Activated CD4-positive, alpha-beta memory T cell treated with anti-CD3 and anti-CD28 coated beads, Interleukin-2, amount 10 ng/mL, durations not matched to agents 7 days and 5 days (primary cell): Measurements from ENCODE around the gene BNC2. TPM values are rescaled to one million over a fixed set of nuclear protein-coding genes. Genes with fewer than 3 reads are reported as not detected.
"Not testable (repeated sequence)": the region's sequence is repeated elsewhere in the genome, so short reads cannot be mapped to it uniquely, and the experiment has no call there.

Source experiments
- CTCF ChIA-PET: fragments of 350-600 bp; sonication (Branson Sonifier 250); formaldehyde crosslinking; loops from one replicate; lab custom pipeline; 2021; ENCODE audit warnings: antibody characterized with exemption, inconsistent platforms; lab: Charles Lee
- POLR2A ChIA-PET: fragments of 350-600 bp; sonication (Branson Sonifier 250); formaldehyde crosslinking; loops from one replicate; lab custom pipeline; 2021; ENCODE audit warnings: antibody characterized with exemption; lab: Charles Lee
- DNase-seq: peaks from one replicate; pipeline ENCODE4 v3.0.0-alpha.2; 2020
- H3K27ac Mint-ChIP-seq: one replicate; pipeline ENCODE4 v1.8.0; 2021; ENCODE audit warnings: mild to moderate bottlenecking, mixed read lengths
- H3K27me3 Mint-ChIP-seq: one replicate; pipeline ENCODE4 v1.8.0; 2021; ENCODE audit warnings: mixed read lengths
- H3K36me3 Mint-ChIP-seq: one replicate; pipeline ENCODE4 v1.8.0; 2021; ENCODE audit warnings: low read depth, mixed read lengths
- H3K4me1 Mint-ChIP-seq: one replicate; pipeline ENCODE4 v1.8.0; 2021; ENCODE audit warnings: mixed read lengths
- H3K4me3 Mint-ChIP-seq: one replicate; pipeline ENCODE4 v1.8.0; 2021; ENCODE audit warnings: mild to moderate bottlenecking, mixed read lengths
- H3K9me3 Mint-ChIP-seq: one replicate; pipeline ENCODE4 v1.8.0; 2021; ENCODE audit warnings: mixed read lengths
- total RNA-seq, 2 experiments: library from RNA; stranded (reverse); gene quantifications; one replicate each; pipeline ENCODE4 v1.2.3, GENCODE V29; 2021

BNC2 gene
- total RNA-seq, 2 experiments from 2014 or later = not detected

GRCh38 chr9:16883586-16883985, 13.1 kb upstream of the BNC2 start:
- H3K4me1 Mint-ChIP-seq = no peaks in the 10 kb centered on the region
- POLR2A ChIA-PET = no interaction called here
- no peaks in the 10 kb centered on the region for H3K36me3 Mint-ChIP-seq
- CTCF ChIA-PET = no interaction called here
- no peak for DNase-seq
- peaks cover 30% of the 10 kb centered on the region for H3K9me3 Mint-ChIP-seq
- no peaks in the 10 kb centered on the region for H3K27me3 Mint-ChIP-seq
- no peak overlapping the region for H3K27ac Mint-ChIP-seq
- no peak overlapping the region for H3K4me3 Mint-ChIP-seq

GRCh38 chr9:16882440-16882839, 12.0 kb upstream of the BNC2 start:
- H3K36me3 Mint-ChIP-seq, POLR2A ChIA-PET, H3K27ac Mint-ChIP-seq, H3K4me1 Mint-ChIP-seq, H3K4me3 Mint-ChIP-seq, DNase-seq, H3K27me3 Mint-ChIP-seq, CTCF ChIA-PET: not testable (repeated sequence)
- H3K9me3 Mint-ChIP-seq = peaks cover 31% of the 10 kb centered on the region

GRCh38 chr9:16879416-16879815, 8.9 kb upstream of the BNC2 start:
- CTCF ChIA-PET = no interaction called here
- Mint-ChIP-seq H3K4me1 (no peaks in the 10 kb centered on the region), H3K9me3 (peaks cover 29% of the 10 kb centered on the region), H3K36me3 (no peaks in the 10 kb centered on the region), H3K4me3 (no peak overlapping the region), H3K27ac (no peak overlapping the region), H3K27me3 (no peaks in the 10 kb centered on the region)
- no peak for DNase-seq
- POLR2A ChIA-PET = no interaction called here

DNA sequence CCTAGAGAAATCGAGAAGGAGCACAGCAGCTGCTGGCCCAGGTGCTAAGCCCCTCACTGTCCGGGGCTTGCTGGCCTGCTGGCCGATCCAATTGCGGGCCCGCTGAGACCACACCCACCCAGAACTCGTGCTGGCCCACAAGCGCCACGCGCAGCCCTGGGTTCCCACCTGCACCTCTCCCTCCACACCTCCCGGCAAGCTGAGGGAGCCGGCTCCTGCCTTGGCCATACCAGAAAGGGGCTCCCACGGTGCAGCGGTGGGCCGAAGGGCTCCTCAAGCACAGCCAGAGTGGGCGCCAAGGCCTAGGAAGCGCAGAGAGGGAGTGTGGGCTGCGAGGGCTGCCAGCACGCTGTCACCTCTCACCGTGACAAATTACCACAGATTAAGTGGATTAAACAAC, 6.8 kb upstream of the BNC2 start:
- Mint-ChIP-seq H3K27me3 (peaks cover 6% of the 10 kb centered on the region), H3K4me1 (no peaks in the 10 kb centered on the region), H3K27ac (no peak overlapping the region), H3K4me3 (no peak overlapping the region), H3K9me3 (peaks cover 23% of the 10 kb centered on the region), H3K36me3 (no peaks in the 10 kb centered on the region)
- DNase-seq = no peak
- CTCF ChIA-PET = no interaction called here
- POLR2A ChIA-PET = no interaction called here

DNA sequence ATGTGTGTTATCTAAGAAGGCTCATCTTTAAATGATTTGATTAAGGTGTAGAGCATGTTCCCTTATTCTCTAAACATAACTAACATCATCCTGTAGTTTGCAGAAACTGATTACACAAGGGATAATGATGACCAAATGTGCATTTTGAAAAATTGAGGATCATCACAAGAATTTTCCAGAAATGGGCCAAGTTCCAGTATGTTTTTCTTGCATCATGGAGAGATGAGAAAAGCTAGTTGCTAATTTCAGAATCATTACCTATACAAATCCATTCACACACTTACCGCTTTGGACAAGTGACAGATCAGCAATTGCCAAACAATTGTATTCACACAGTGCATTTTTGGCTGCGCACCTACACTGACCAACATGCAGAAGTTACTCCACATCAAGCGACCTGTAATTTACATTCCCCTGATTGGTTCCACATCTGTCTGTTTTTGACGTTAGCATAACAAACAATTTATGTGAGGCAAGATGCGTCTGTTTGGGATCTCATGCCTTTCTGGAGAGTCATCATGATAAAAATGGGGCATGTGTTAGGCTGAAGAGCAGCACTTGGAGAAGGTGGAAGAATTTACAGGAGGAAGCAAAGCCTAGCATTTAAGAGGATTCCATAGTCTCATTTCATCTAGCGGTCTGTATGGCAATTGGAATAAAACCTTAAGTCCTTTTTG, 2.8 kb upstream of the BNC2 start:
- DNase-seq = no peak
- POLR2A ChIA-PET = no interaction called here
- CTCF ChIA-PET = no interaction called here
- Mint-ChIP-seq H3K27ac (no peak overlapping the region), H3K36me3 (no peaks in the 10 kb centered on the region), H3K27me3 (peaks cover 31% of the 10 kb centered on the region), H3K9me3 (peaks cover 8% of the 10 kb centered on the region), H3K4me3 (no peak overlapping the region), H3K4me1 (no peaks in the 10 kb centered on the region)

DNA sequence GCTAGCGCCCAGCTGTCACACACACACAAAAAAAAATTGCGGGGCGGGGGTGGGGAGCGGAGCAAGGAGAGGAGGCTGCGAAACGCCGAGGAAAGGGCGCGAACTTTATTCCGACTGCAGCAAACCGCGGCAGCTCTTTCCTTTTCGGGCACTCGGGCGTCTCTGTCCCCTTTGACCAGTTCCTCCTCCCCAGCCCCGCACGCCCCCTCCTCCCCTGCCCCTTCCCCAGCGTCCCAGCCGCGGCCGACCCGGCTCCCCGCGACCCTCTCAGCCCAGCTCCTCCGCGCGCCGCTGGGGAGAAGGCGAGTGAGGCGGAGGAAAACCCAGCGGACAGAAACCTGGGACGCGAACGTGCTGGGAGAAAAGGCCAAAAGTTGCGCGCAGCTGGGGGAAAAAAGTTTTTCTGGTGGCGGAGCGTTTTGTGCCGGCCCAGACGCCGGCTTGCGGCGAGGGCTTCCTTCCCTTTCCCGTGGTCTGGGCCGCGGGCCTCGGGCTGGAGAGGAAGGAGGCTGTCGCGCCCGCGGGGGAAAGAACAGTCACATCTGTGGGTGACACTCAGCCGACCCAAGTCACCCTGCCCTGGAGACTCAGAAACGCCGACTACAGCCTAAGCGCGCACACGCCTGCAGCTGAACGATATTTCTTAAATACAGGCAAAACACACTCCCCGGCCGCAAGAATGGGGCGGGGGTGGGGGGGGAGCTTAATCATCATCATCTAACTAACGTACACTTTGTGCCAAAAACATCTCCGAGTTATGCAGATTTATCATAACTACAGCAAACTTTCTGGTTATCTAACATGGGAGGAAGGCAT, 1.1 kb upstream of the BNC2 start:
- no peak overlapping the region for H3K27ac Mint-ChIP-seq
- H3K9me3 Mint-ChIP-seq = peaks cover under 1% of the 10 kb centered on the region
- H3K4me3 Mint-ChIP-seq = no peak overlapping the region
- H3K4me1 Mint-ChIP-seq = no peaks in the 10 kb centered on the region
- peaks cover 36% of the 10 kb centered on the region for H3K27me3 Mint-ChIP-seq
- DNase-seq = no peak
- ChIA-PET CTCF (no interaction called here), POLR2A (no interaction called here)
- no peaks in the 10 kb centered on the region for H3K36me3 Mint-ChIP-seq

DNA sequence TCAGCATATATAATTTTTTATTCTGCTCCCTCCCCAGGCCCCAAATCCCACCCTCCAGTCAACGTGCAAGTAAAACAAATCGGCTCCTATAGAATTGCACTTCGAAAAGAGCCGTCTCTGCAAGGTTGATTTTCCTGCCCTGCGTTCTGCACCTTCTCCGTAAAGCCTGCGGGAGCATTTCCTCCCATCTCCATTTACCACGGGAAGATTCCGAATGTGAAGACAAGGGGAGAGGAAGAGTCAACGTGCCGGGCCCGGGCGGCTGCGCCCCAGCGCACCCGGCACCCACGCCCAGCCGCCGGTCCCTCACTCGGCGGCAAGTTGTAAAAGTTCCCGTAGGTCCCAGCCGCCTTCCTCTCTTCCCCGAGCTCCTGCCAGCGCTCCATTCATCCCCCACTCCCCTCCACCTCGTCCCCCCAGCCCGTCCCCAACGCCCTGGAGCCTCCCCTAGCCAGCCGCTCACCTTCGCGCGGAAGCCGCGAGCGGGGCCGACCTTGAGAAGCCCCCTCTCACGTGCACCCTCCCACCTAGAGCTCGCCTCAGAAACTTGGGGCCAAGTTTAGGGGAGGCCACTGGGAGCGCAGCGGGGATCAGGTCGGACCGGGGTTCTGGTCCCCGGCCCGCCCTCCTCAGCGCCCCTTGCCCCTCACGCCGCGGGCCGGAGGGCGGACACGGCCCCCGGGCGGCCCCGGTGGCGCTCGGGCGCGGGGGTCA, 431 bp downstream of the BNC2 start:
- Mint-ChIP-seq H3K4me1 (no peaks in the 10 kb centered on the region), H3K36me3 (no peaks in the 10 kb centered on the region), H3K4me3 (no peak overlapping the region), H3K27me3 (peaks cover 36% of the 10 kb centered on the region), H3K27ac (no peak overlapping the region), H3K9me3 (no peaks in the 10 kb centered on the region)
- CTCF ChIA-PET = no interaction called here
- DNase-seq = no peak
- POLR2A ChIA-PET = no interaction called here

- DNase-seq = no peak
- Mint-ChIP-seq H3K4me1 (no peaks in the 10 kb centered on the region), H3K9me3 (no peaks in the 10 kb centered on the region), H3K27me3 (peaks cover 36% of the 10 kb centered on the region), H3K27ac (no peak overlapping the region), H3K36me3 (no peaks in the 10 kb centered on the region), H3K4me3 (no peak overlapping the region)
- ChIA-PET CTCF (no interaction called here), POLR2A (no interaction called here)
Measured at GRCh38 chr9:16869131-16869881, 1.2 kb downstream of the BNC2 start.

GRCh38 chr9:16868701-16869100, 1.8 kb downstream of the BNC2 start:
- no peak for DNase-seq
- Mint-ChIP-seq H3K36me3 (no peaks in the 10 kb centered on the region), H3K9me3 (no peaks in the 10 kb centered on the region), H3K27me3 (peaks cover 36% of the 10 kb centered on the region), H3K27ac (no peak overlapping the region), H3K4me1 (no peaks in the 10 kb centered on the region), H3K4me3 (no peak overlapping the region)
- ChIA-PET POLR2A (no interaction called here), CTCF (no interaction called here)

DNA sequence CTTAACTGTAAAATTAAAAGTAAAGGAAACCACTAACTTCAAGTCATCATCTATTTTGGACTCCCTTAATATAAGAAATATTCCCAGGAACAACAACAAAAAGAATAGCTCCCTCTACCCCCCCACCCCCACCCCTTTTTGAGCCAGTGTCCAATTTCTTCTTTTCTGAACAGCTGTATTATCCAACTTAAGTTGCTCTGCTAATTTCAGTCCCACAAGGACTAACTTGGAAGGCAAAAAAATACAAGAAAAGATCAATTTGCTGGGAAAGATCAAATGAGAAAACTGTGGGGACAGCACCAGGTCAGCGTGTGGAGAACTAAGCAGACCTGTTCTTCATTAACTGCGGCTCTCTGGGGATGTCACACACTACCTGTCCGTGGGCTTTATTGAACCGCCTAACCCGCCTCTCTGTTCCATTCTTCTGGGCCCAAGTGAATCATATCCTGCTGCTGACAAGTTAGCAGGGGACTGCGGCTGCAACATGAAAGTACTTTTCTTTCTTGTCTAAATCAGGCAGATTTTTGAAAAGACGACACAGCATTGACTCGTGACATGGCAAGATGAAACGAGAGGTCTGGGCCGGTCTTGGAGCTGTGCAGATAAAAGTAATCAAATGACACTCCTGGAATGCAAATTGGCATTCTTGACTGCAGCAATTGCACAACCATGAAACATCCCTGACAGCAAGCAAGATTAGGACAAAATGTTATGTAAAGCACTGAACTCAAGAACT, 2.7 kb downstream of the BNC2 start:
- POLR2A ChIA-PET = no interaction called here
- no peaks in the 10 kb centered on the region for H3K9me3 Mint-ChIP-seq

DNA sequence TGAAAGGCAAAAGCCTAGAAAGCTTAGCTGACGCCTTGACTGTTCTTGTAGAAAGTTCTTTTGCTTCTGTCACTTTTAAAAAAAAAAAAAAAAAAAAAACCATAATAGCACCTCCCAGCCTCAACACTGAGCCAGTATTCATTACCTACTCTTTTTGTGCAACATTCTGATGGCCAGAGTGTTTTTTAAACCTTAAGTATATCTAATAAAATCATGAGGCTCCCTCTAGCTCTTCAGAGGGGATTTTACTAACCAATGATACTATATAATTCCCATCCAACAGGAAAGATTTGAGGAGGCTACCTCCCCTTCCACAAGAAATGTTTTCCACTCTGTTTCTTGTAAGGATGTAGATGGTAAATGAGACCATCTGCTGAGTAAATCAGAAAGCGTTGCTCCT, 3.9 kb downstream of the BNC2 start:
- Mint-ChIP-seq H3K27ac (no peak overlapping the region), H3K36me3 (no peaks in the 10 kb centered on the region), H3K27me3 (peaks cover 23% of the 10 kb centered on the region), H3K4me3 (no peak overlapping the region), H3K4me1 (no peaks in the 10 kb centered on the region), H3K9me3 (no peaks in the 10 kb centered on the region)
- ChIA-PET CTCF (no interaction called here), POLR2A (no interaction called here)
- no peak for DNase-seq

More for the DNA sequence above, 2.7 kb downstream of the BNC2 start:
- H3K4me1 Mint-ChIP-seq = no peaks in the 10 kb centered on the region
- no peaks in the 10 kb centered on the region for H3K36me3 Mint-ChIP-seq
- H3K27ac Mint-ChIP-seq = no peak overlapping the region
- peaks cover 31% of the 10 kb centered on the region for H3K27me3 Mint-ChIP-seq
- CTCF ChIA-PET = no interaction called here
- no peak overlapping the region for H3K4me3 Mint-ChIP-seq
- DNase-seq = no peak

DNA sequence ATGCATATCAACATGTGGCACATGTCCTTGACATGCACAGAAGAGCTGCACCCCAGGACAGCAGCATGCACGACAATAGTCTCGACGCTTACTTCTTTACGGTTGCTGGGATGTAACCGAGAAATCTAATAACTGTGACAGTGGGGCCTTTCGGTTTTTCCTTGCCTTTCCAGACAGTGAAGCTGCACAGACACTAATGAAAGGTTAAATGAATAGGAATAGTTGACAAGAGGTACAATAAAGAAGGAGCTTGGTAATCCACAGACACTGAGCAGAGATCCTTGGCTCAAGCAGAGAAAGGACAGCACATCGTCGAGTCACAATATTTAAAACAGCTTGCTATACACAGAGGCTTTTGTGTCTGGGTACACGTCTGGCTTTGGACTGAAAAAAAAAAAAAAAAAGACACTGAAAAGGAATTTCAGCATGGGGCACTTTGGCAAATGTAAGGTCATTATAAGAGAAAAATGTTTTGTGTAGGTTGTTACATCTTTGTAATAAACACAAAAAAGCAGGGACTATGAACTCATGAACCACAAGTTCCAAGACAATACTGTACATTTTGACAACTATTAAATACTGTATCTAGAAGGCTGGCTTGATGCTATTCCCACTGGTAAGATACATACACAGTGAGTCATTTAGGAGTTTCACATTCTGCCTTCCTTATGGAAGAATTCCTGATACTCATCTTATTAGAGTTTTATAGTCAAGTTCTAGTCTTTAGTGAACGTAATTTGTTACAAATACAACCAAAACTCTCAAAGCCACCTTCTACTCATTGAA, 5.6 kb downstream of the BNC2 start:
- Mint-ChIP-seq H3K9me3 (peaks cover 3% of the 10 kb centered on the region), H3K36me3 (no peaks in the 10 kb centered on the region), H3K4me3 (no peak overlapping the region), H3K27ac (no peak overlapping the region), H3K27me3 (peaks cover 19% of the 10 kb centered on the region), H3K4me1 (no peaks in the 10 kb centered on the region)
- POLR2A ChIA-PET = no interaction called here
- CTCF ChIA-PET = no interaction called here
- no peak for DNase-seq
